Measurements from ENCODE around the gene SLC6A8.

SLC6A8 gene

DNA sequence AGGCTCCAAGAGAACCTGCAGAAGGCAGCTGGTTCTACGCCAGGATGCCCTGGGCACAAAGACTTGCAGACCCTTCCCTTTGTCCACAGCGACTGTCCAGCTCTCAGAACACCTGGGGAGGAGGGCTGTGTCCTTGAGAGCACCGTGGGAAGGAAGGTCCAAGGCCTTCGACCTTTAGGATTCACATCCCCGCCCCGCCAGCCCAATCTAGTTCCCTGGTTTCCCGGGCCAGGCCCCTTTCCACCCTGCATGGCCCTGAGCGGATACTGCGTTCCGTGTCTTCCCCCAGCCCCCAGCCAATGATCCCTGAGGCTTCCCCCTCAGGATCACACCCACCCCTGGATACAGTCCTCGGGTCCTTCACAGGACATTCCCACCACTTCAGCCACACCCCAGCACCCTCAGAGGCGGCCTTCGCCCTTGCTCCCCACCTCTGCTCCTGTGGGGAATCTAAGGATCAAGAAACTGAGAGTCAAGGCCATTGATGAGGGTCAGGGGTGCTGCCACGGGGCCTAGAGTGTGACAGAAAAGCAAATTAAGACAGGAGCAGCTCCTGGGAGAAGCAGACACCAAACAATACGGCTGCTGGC is 46.0 kb downstream of the SLC6A8 start:
- TF ChIP-seq, protein P1, sequence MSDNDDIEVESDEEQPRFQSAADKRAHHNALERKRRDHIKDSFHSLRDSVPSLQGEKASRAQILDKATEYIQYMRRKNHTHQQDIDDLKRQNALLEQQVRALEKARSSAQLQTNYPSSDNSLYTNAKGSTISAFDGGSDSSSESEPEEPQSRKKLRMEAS (IDR thresholded peaks at IDR 0.05) = no peak
- TF ChIP-seq ZBTB7A (IDR thresholded peaks at IDR 0.05; ENCODE audit: low read depth) (no peak), NFIC (IDR thresholded peaks at IDR 0.05) (no peak), FOXM1 (IDR thresholded peaks at IDR 0.05; ENCODE audit: borderline replicate concordance, low read depth) (no peak), USF1 (IDR thresholded peaks at IDR 0.05) (no peak), EP300 (IDR thresholded peaks at IDR 0.05; ENCODE audit: borderline replicate concordance) (no peak), EGR1 (IDR thresholded peaks at IDR 0.05) (no peak)

DNA sequence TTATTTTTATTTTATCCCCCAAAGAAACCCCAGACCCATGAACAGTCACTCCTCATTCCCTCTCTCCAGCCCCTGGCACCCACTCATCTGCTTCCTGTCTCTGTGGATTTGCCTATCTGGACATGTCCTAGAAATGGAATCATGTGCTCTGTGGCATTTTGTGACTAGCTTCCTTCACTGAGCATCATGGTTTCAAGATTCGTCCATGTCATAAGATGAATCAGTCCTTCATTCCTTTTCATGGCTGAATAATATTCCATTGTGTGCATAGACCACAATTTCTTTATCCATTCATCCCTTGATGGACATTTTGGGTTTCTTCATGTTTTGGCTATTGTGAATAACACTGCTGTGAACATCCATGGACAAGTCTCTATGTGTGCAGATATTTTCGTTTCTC is 47.1 kb downstream of the SLC6A8 start:
- TF ChIP-seq CREB1 (IDR thresholded peaks at IDR 0.05; ENCODE audit: low read depth) (no peak), EP300 (IDR thresholded peaks at IDR 0.05; ENCODE audit: borderline replicate concordance) (no peak), USF1 (IDR thresholded peaks at IDR 0.05) (no peak), TCF12 (IDR thresholded peaks at IDR 0.05; ENCODE audit: low read depth) (no peak), NFIC (IDR thresholded peaks at IDR 0.05) (no peak), TAF1 (IDR thresholded peaks at IDR 0.05; ENCODE audit: low read depth) (no peak), REST (IDR thresholded peaks at IDR 0.05; ENCODE audit: low read depth) (no peak)

DNA sequence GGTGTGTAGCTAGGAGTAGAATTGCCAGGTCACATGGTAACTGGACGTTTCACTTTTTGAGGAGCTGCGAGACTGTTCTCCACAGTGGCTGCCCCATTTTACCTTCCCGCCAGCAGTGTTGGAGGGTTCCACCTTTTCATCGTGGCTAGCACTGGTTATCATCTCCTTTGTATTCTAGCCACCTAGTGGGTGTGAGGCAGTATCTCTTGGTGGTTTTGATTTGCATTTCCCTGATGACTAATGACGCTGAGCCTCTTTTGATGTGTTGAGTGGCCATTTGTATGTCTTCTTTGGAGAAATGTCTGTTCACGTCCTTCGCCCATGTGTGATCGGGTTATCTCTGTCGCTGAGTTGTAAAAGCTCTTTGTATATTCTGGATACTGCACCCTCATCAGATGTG is 47.5 kb downstream of the SLC6A8 start:
- TF ChIP-seq USF1 (IDR thresholded peaks at IDR 0.05) (no peak), TEAD4 (IDR thresholded peaks at IDR 0.05) (no peak), YY1 (IDR thresholded peaks at IDR 0.05; ENCODE audit: low read depth) (no peak), RAD21 (IDR thresholded peaks at IDR 0.05; ENCODE audit: low read depth) (no peak), CREB1 (IDR thresholded peaks at IDR 0.05; ENCODE audit: low read depth) (no peak), EP300 (IDR thresholded peaks at IDR 0.05; ENCODE audit: borderline replicate concordance) (no peak), TCF12 (IDR thresholded peaks at IDR 0.05; ENCODE audit: low read depth) (no peak), ZBTB7A (IDR thresholded peaks at IDR 0.05; ENCODE audit: low read depth) (no peak), NFIC (IDR thresholded peaks at IDR 0.05) (no peak), REST (IDR thresholded peaks at IDR 0.05; ENCODE audit: low read depth) (no peak), FOXM1 (IDR thresholded peaks at IDR 0.05; ENCODE audit: borderline replicate concordance, low read depth) (no peak), EGR1 (IDR thresholded peaks at IDR 0.05) (no peak), TAF1 (IDR thresholded peaks at IDR 0.05; ENCODE audit: low read depth) (no peak), CEBPB (IDR thresholded peaks at IDR 0.05) (no peak)
- TF ChIP-seq, protein P1 (IDR thresholded peaks at IDR 0.05) = no peak

- no peak for TF ChIP-seq TCF12 (IDR thresholded peaks at IDR 0.05; ENCODE audit: low read depth)
- TF ChIP-seq CREB1 (IDR thresholded peaks at IDR 0.05; ENCODE audit: low read depth) = no peak
- no peak for TF ChIP-seq CEBPB (IDR thresholded peaks at IDR 0.05)
- no peak for TF ChIP-seq RAD21 (IDR thresholded peaks at IDR 0.05; ENCODE audit: low read depth)
- TF ChIP-seq, protein P1 (IDR thresholded peaks at IDR 0.05) = no peak
- no peak for TF ChIP-seq NFIC (IDR thresholded peaks at IDR 0.05)
- no peak for TF ChIP-seq EGR1 (IDR thresholded peaks at IDR 0.05)
- TF ChIP-seq TAF1 (IDR thresholded peaks at IDR 0.05; ENCODE audit: low read depth) = no peak
- no peak for TF ChIP-seq EP300 (IDR thresholded peaks at IDR 0.05; ENCODE audit: borderline replicate concordance)
- TF ChIP-seq FOXM1 (IDR thresholded peaks at IDR 0.05; ENCODE audit: borderline replicate concordance, low read depth) = no peak
- no peak for TF ChIP-seq YY1 (IDR thresholded peaks at IDR 0.05; ENCODE audit: low read depth)
- TF ChIP-seq USF1 (IDR thresholded peaks at IDR 0.05) = no peak
Observed at GRCh38 chrX:153736071-153736820, 48.5 kb downstream of the SLC6A8 start.

All from Ishikawa (cell line).